DND-41 (cell line): Measurements from ENCODE around the gene PAMR1.

Experiments used
- EZH2 ChIP-seq: IDR thresholded peaks from 3 replicates; pipeline ENCODE4 v1.6.1; 2012; ENCODE audit warnings: borderline replicate concordance, low read depth, mild to moderate bottlenecking, moderate library complexity, low read length, inconsistent platforms; ENCODE audit not compliant: severe bottlenecking
- TF ChIP-seq, protein P1 (sequence below): IDR thresholded peaks from 2 replicates; pipeline ENCODE4 v1.5.1; 2012; ENCODE audit warnings: borderline replicate concordance, low read length, moderate library complexity, mild to moderate bottlenecking; ENCODE audit not compliant: poor library complexity, severe bottlenecking; ENCODE audit errors: extremely low read depth

- TF ChIP-seq, protein P1, sequence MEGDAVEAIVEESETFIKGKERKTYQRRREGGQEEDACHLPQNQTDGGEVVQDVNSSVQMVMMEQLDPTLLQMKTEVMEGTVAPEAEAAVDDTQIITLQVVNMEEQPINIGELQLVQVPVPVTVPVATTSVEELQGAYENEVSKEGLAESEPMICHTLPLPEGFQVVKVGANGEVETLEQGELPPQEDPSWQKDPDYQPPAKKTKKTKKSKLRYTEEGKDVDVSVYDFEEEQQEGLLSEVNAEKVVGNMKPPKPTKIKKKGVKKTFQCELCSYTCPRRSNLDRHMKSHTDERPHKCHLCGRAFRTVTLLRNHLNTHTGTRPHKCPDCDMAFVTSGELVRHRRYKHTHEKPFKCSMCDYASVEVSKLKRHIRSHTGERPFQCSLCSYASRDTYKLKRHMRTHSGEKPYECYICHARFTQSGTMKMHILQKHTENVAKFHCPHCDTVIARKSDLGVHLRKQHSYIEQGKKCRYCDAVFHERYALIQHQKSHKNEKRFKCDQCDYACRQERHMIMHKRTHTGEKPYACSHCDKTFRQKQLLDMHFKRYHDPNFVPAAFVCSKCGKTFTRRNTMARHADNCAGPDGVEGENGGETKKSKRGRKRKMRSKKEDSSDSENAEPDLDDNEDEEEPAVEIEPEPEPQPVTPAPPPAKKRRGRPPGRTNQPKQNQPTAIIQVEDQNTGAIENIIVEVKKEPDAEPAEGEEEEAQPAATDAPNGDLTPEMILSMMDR = no peak
- no peak for TF ChIP-seq EZH2
Observed at GRCh38 chr11:35518766-35519165, 6.7 kb downstream of the PAMR1 start.
